Suprapubic skin (tissue), 4 donors: ENCODE data around the gene COL4A3. TPM values are rescaled to one million over a fixed set of nuclear protein-coding genes. Genes with fewer than 3 reads are reported as not detected.

Experiments
- DNase-seq, 2 donors: peaks; one replicate each; pipeline ENCODE4 v3.0.0-alpha.2; 2019; ENCODE audit warnings: low spot score in 2 of 2
- H3K27ac ChIP-seq: fragments of 200-600 bp; sonication (generic); one replicate; pipeline ENCODE4 v1.5.1; 2019
- H3K27me3 ChIP-seq: fragments of 200-600 bp; sonication (generic); one replicate; pipeline ENCODE4 v1.5.1; 2019
- H3K36me3 ChIP-seq: fragments of 200-600 bp; sonication (generic); one replicate; pipeline ENCODE4 v1.5.1; 2019
- H3K4me1 ChIP-seq: fragments of 200-600 bp; sonication (generic); one replicate; pipeline ENCODE4 v1.5.1; 2019
- H3K4me3 ChIP-seq: fragments of 200-600 bp; sonication (generic); one replicate; pipeline ENCODE4 v1.5.1; 2019; ENCODE audit warnings: mild to moderate bottlenecking
- H3K9me3 ChIP-seq: fragments of 200-600 bp; sonication (generic); one replicate; pipeline ENCODE4 v1.5.1; 2019
- CTCF ChIP-seq, 2 donors: fragments of 200-600 bp in 1 of 2; fragments of 450-650 bp in 1 of 2; sonication (generic) in 1 of 2; IDR thresholded peaks; one replicate each; pipeline ENCODE4 v1.5.1; 2016 to 2019; ENCODE audit warnings: antibody characterized with exemption in 2 of 2, mild to moderate bottlenecking in 1 of 2, moderate library complexity in 1 of 2
- EP300 ChIP-seq: sonication (generic); formaldehyde crosslinking; IDR thresholded peaks from one replicate; pipeline ENCODE4 v1.6.1; 2017; ENCODE audit warnings: antibody characterized with exemption
- POLR2A ChIP-seq, 2 donors: fragments of 450-650 bp; IDR thresholded peaks; one replicate each; pipeline ENCODE4 v1.6.1; 2017; ENCODE audit warnings: antibody characterized with exemption in 2 of 2, mild to moderate bottlenecking in 2 of 2, moderate library complexity in 2 of 2
- POLR2AphosphoS5 ChIP-seq, 3 donors: sonication (generic); formaldehyde crosslinking; IDR thresholded peaks; one replicate each; pipeline ENCODE4 v1.6.1; 2017; ENCODE audit warnings: antibody characterized with exemption in 3 of 3
- WGBS: methylation state at CpG from one replicate; pipeline ENCODE4 v1.1.5; 2018; 5-methylcytosine and 5-hydroxymethylcytosine counted together
- total RNA-seq, 4 donors: library from RNA; depleted of rRNA; stranded (reverse); fragments of >200 nt; gene quantifications; one replicate each; pipeline ENCODE4 v1.1.0, GENCODE V29; 2016

COL4A3 gene
- total RNA-seq, 4 donors from 2014 or later = 0.26 to 2.2 (median 0.80) TPM; not detected in 1

GRCh38 chr2:227238238-227239237 is 74.1 kb downstream of the COL4A3 start:
- H3K4me1 ChIP-seq = no peaks in the 10 kb centered on the region
- H3K27me3 ChIP-seq = no peaks in the 10 kb centered on the region
- WGBS = 39% methylated on average over 10 of the region's 10 CpGs
- no peaks in the 10 kb centered on the region for H3K36me3 ChIP-seq
- H3K9me3 ChIP-seq = no peaks in the 10 kb centered on the region
- TF ChIP-seq EP300 (no peak), POLR2A (IDR thresholded peaks at IDR 0.05) (no peak), POLR2AphosphoS5 (IDR thresholded peaks at IDR 0.05) (no peak), CTCF (IDR thresholded peaks at IDR 0.05) (peak; percentile 79 to 82)
- peak in 1 of 2 donors; percentile 64 for DNase-seq
- H3K4me3 ChIP-seq = no peak overlapping the region
- no peak overlapping the region for H3K27ac ChIP-seq

- TF ChIP-seq POLR2AphosphoS5 (IDR thresholded peaks at IDR 0.05) = no peak
- no peak for TF ChIP-seq POLR2A (IDR thresholded peaks at IDR 0.05)
- TF ChIP-seq CTCF (IDR thresholded peaks at IDR 0.05) = no peak
- TF ChIP-seq EP300 = no peak
- no peak for DNase-seq
- no peaks in the 10 kb centered on the region for H3K36me3 ChIP-seq
- WGBS = 85% methylated on average over 2 of the region's 2 CpGs
- H3K27ac ChIP-seq = no peak overlapping the region
- no peaks in the 10 kb centered on the region for H3K4me1 ChIP-seq
- H3K4me3 ChIP-seq = no peak overlapping the region
- H3K27me3 ChIP-seq = no peaks in the 10 kb centered on the region
- H3K9me3 ChIP-seq = no peaks in the 10 kb centered on the region
Measured at GRCh38 chr2:227241005-227241404, 76.6 kb downstream of the COL4A3 start.

GRCh38 chr2:227248876-227249275 is 84.5 kb downstream of the COL4A3 start:
- no peak for DNase-seq
- Histone ChIP-seq H3K36me3 (no peaks in the 10 kb centered on the region), H3K4me1 (no peaks in the 10 kb centered on the region), H3K27ac (no peak overlapping the region), H3K9me3 (no peaks in the 10 kb centered on the region), H3K27me3 (no peaks in the 10 kb centered on the region), H3K4me3 (no peak overlapping the region)
- WGBS = 88% methylated on average over 1 of the region's 2 CpGs
- TF ChIP-seq POLR2A (IDR thresholded peaks at IDR 0.05) = no peak
- no peak for TF ChIP-seq EP300
- no peak for TF ChIP-seq CTCF (IDR thresholded peaks at IDR 0.05)
- no peak for TF ChIP-seq POLR2AphosphoS5 (IDR thresholded peaks at IDR 0.05)

GRCh38 chr2:227252831-227253230 is 88.4 kb downstream of the COL4A3 start:
- Histone ChIP-seq H3K27me3 (no peaks in the 10 kb centered on the region), H3K4me3 (no peak overlapping the region), H3K27ac (no peak overlapping the region), H3K36me3 (no peaks in the 10 kb centered on the region), H3K4me1 (no peaks in the 10 kb centered on the region), H3K9me3 (no peaks in the 10 kb centered on the region)
- TF ChIP-seq CTCF (IDR thresholded peaks at IDR 0.05) (no peak), POLR2AphosphoS5 (IDR thresholded peaks at IDR 0.05) (no peak), POLR2A (IDR thresholded peaks at IDR 0.05) (no peak), EP300 (no peak)
- 56% methylated on average over 2 of the region's 2 CpGs for WGBS
- DNase-seq = no peak

GRCh38 chr2:227256605-227257004 is 92.2 kb downstream of the COL4A3 start:
- TF ChIP-seq POLR2AphosphoS5 (IDR thresholded peaks at IDR 0.05) (no peak), CTCF (IDR thresholded peaks at IDR 0.05) (no peak), EP300 (no peak), POLR2A (IDR thresholded peaks at IDR 0.05) (no peak)
- Histone ChIP-seq H3K36me3 (no peaks in the 10 kb centered on the region), H3K4me3 (no peak overlapping the region), H3K27ac (no peak overlapping the region), H3K4me1 (no peaks in the 10 kb centered on the region), H3K27me3 (no peaks in the 10 kb centered on the region), H3K9me3 (no peaks in the 10 kb centered on the region)
- DNase-seq = no peak
